IPS-15b (cell line): ENCODE results near the gene TUG1.

Experiments used
- H3K27me3 ChIP-seq: one replicate; pipeline ENCODE4 v1.6.1; 2013; ENCODE audit warnings: low read length; ENCODE audit not compliant: control insufficient read depth, insufficient read depth
- H3K36me3 ChIP-seq: one replicate; pipeline ENCODE4 v1.6.1; 2013; ENCODE audit warnings: low read length; ENCODE audit not compliant: control insufficient read depth, insufficient read depth
- H3K4me1 ChIP-seq: one replicate; pipeline ENCODE4 v1.6.1; 2013; ENCODE audit warnings: mild to moderate bottlenecking, low read length; ENCODE audit not compliant: control insufficient read depth, insufficient read depth
- H3K4me3 ChIP-seq: one replicate; pipeline ENCODE4 v1.5.1; 2013; ENCODE audit warnings: low read depth, low read length
- H3K9ac ChIP-seq: one replicate; pipeline ENCODE4 v1.6.1; 2013; ENCODE audit warnings: low read depth, mild to moderate bottlenecking, low read length
- H3K9me3 ChIP-seq: one replicate; pipeline ENCODE4 v1.6.1; 2013; ENCODE audit warnings: mild to moderate bottlenecking, low read length; ENCODE audit not compliant: control insufficient read depth, insufficient read depth

The TUG1 gene

GRCh38 chr22:30968924-30969531, at the start of gene TUG1:
Gene TUG1 (plus strand): TSS chr22:30969265.
- Histone ChIP-seq H3K9ac (peak within 1 kb of the TSS; percentile 88), H3K4me1 (peaks cover 11% of the 10 kb centered on the region), H3K9me3 (peaks cover 4% of the 10 kb centered on the region), H3K27me3 (no peaks in the 10 kb centered on the region), H3K36me3 (peaks cover 22% of the 10 kb centered on the region), H3K4me3 (peak within 1 kb of the TSS; percentile 83)

GRCh38 chr22:30919973-30920372, 49.1 kb upstream of the TUG1 start:
- Histone ChIP-seq H3K4me1 (no peaks in the 10 kb centered on the region), H3K4me3 (no peak overlapping the region), H3K27me3 (no peaks in the 10 kb centered on the region), H3K9me3 (no peaks in the 10 kb centered on the region), H3K9ac (no peak overlapping the region), H3K36me3 (peaks cover 12% of the 10 kb centered on the region)

- no peak overlapping the region for H3K9ac ChIP-seq
- H3K4me1 ChIP-seq = no peaks in the 10 kb centered on the region
- no peaks in the 10 kb centered on the region for H3K9me3 ChIP-seq
- H3K36me3 ChIP-seq = peaks cover 16% of the 10 kb centered on the region
- no peaks in the 10 kb centered on the region for H3K27me3 ChIP-seq
- H3K4me3 ChIP-seq = no peak overlapping the region
Measured at GRCh38 chr22:30920407-30920806, 48.7 kb upstream of the TUG1 start.

GRCh38 chr22:30921108-30921507, 48.0 kb upstream of the TUG1 start:
- Histone ChIP-seq H3K4me3 (no peak overlapping the region), H3K4me1 (no peaks in the 10 kb centered on the region), H3K27me3 (no peaks in the 10 kb centered on the region), H3K9me3 (no peaks in the 10 kb centered on the region), H3K36me3 (peaks cover 23% of the 10 kb centered on the region), H3K9ac (no peak overlapping the region)

- H3K4me1 ChIP-seq = no peaks in the 10 kb centered on the region
- H3K4me3 ChIP-seq = no peak overlapping the region
- H3K9me3 ChIP-seq = no peaks in the 10 kb centered on the region
- no peaks in the 10 kb centered on the region for H3K27me3 ChIP-seq
- no peak overlapping the region for H3K9ac ChIP-seq
- H3K36me3 ChIP-seq = peaks cover 32% of the 10 kb centered on the region
Measured at GRCh38 chr22:30922151-30922611, 46.9 kb upstream of the TUG1 start.

- H3K4me3 ChIP-seq = no peak overlapping the region
- H3K36me3 ChIP-seq = peaks cover 44% of the 10 kb centered on the region
- no peaks in the 10 kb centered on the region for H3K9me3 ChIP-seq
- no peaks in the 10 kb centered on the region for H3K4me1 ChIP-seq
- no peak overlapping the region for H3K9ac ChIP-seq
- no peaks in the 10 kb centered on the region for H3K27me3 ChIP-seq
Measured at GRCh38 chr22:30923168-30923900, 45.7 kb upstream of the TUG1 start.

- peaks cover 52% of the 10 kb centered on the region for H3K36me3 ChIP-seq
- no peak overlapping the region for H3K9ac ChIP-seq
- H3K4me3 ChIP-seq = no peak overlapping the region
- H3K9me3 ChIP-seq = no peaks in the 10 kb centered on the region
- no peaks in the 10 kb centered on the region for H3K4me1 ChIP-seq
- no peaks in the 10 kb centered on the region for H3K27me3 ChIP-seq
Measured at GRCh38 chr22:30925667-30926066, 43.4 kb upstream of the TUG1 start.

- no peak overlapping the region for H3K4me3 ChIP-seq
- H3K27me3 ChIP-seq = no peaks in the 10 kb centered on the region
- no peaks in the 10 kb centered on the region for H3K9me3 ChIP-seq
- H3K4me1 ChIP-seq = no peaks in the 10 kb centered on the region
- no peak overlapping the region for H3K9ac ChIP-seq
- peaks cover 62% of the 10 kb centered on the region for H3K36me3 ChIP-seq
Measured at GRCh38 chr22:30926706-30927105, 42.4 kb upstream of the TUG1 start.

- Histone ChIP-seq H3K36me3 (peaks cover 73% of the 10 kb centered on the region), H3K4me1 (no peaks in the 10 kb centered on the region), H3K9ac (no peak overlapping the region), H3K9me3 (no peaks in the 10 kb centered on the region), H3K4me3 (no peak overlapping the region), H3K27me3 (no peaks in the 10 kb centered on the region)
Measured at GRCh38 chr22:30927806-30928205, 41.3 kb upstream of the TUG1 start.

GRCh38 chr22:30928401-30928800, 40.7 kb upstream of the TUG1 start:
- peaks cover 79% of the 10 kb centered on the region for H3K36me3 ChIP-seq

GRCh38 chr22:30930228-30930627, 38.8 kb upstream of the TUG1 start:
- no peaks in the 10 kb centered on the region for H3K9me3 ChIP-seq
- H3K4me1 ChIP-seq = no peaks in the 10 kb centered on the region
- H3K4me3 ChIP-seq = no peak overlapping the region
- H3K9ac ChIP-seq = no peak overlapping the region
- H3K27me3 ChIP-seq = no peaks in the 10 kb centered on the region
- peaks cover 82% of the 10 kb centered on the region for H3K36me3 ChIP-seq

More at GRCh38 chr22:30928401-30928800, 40.7 kb upstream of the TUG1 start:
- no peaks in the 10 kb centered on the region for H3K9me3 ChIP-seq
- H3K4me1 ChIP-seq = no peaks in the 10 kb centered on the region
- no peak overlapping the region for H3K9ac ChIP-seq
- no peak overlapping the region for H3K4me3 ChIP-seq
- no peaks in the 10 kb centered on the region for H3K27me3 ChIP-seq
